ENCODE data around the gene REEP3.

Gene REEP3

GRCh38 chr10:63530409-63530808, 9.2 kb downstream of the REEP3 start:
- Histone ChIP-seq H3K4me3 (no peak overlapping the region), H3K4me1 (peaks cover 0 to 45% (median 2%) of the 10 kb centered on the region in 4 donors), H3K9me3 (no peaks in the 10 kb centered on the region), H3K27me3 (no peaks in the 10 kb centered on the region), H3K27ac (no peak overlapping the region), H3K36me3 (peaks cover 0 to 9% (median 0%) of the 10 kb centered on the region in 3 donors)
- no peak for TF ChIP-seq CTCF (IDR thresholded peaks at IDR 0.05)
- no peak for DNase-seq
- intact Hi-C loops (cut with DNase I; ENCODE audit: low total_unique reads) = no loop called here

- H3K27ac ChIP-seq = no peak overlapping the region
- H3K36me3 ChIP-seq = peaks cover 0 to 2% (median 0%) of the 10 kb centered on the region in 3 donors
- intact Hi-C loops (cut with DNase I; ENCODE audit: low total_unique reads) = no loop called here
- H3K27me3 ChIP-seq = no peaks in the 10 kb centered on the region
- H3K9me3 ChIP-seq = no peaks in the 10 kb centered on the region
- H3K4me3 ChIP-seq = no peak overlapping the region
- peaks cover 0 to 16% (median 0%) of the 10 kb centered on the region in 4 donors for H3K4me1 ChIP-seq
- TF ChIP-seq CTCF (IDR thresholded peaks at IDR 0.05) = no peak
- DNase-seq = no peak
Observed at GRCh38 chr10:63534723-63535122, 13.5 kb downstream of the REEP3 start.

GRCh38 chr10:63536698-63537097, 15.5 kb downstream of the REEP3 start:
- intact Hi-C loops (cut with DNase I; ENCODE audit: low total_unique reads) = no loop called here
- TF ChIP-seq CTCF (IDR thresholded peaks at IDR 0.05) = no peak
- peaks cover 0 to 29% (median 2%) of the 10 kb centered on the region in 4 donors for H3K4me1 ChIP-seq

GRCh38 chr10:63537536-63537935, 16.3 kb downstream of the REEP3 start:
- H3K36me3 ChIP-seq = no peaks in the 10 kb centered on the region
- H3K9me3 ChIP-seq = no peaks in the 10 kb centered on the region
- intact Hi-C loops (cut with DNase I; ENCODE audit: low total_unique reads) = no loop called here
- no peak overlapping the region for H3K4me3 ChIP-seq
- H3K27ac ChIP-seq = no peak overlapping the region
- TF ChIP-seq CTCF (IDR thresholded peaks at IDR 0.05) = no peak
- no peaks in the 10 kb centered on the region for H3K27me3 ChIP-seq
- no peak for DNase-seq
- peaks cover 0 to 38% (median 2%) of the 10 kb centered on the region in 4 donors for H3K4me1 ChIP-seq

More at GRCh38 chr10:63536698-63537097, 15.5 kb downstream of the REEP3 start:
- Histone ChIP-seq H3K27me3 (no peaks in the 10 kb centered on the region), H3K36me3 (no peaks in the 10 kb centered on the region), H3K4me3 (no peak overlapping the region), H3K9me3 (no peaks in the 10 kb centered on the region), H3K27ac (no peak overlapping the region)
- no peak for DNase-seq

- no peaks in the 10 kb centered on the region for H3K9me3 ChIP-seq
- no peak for TF ChIP-seq CTCF (IDR thresholded peaks at IDR 0.05)
- H3K27ac ChIP-seq = no peak overlapping the region
- no peaks in the 10 kb centered on the region for H3K27me3 ChIP-seq
- no peak overlapping the region for H3K4me3 ChIP-seq
- H3K4me1 ChIP-seq = peaks cover 0 to 48% (median 5%) of the 10 kb centered on the region in 4 donors
- no peak for DNase-seq
- intact Hi-C loops (cut with DNase I; ENCODE audit: low total_unique reads) = no loop called here
- no peaks in the 10 kb centered on the region for H3K36me3 ChIP-seq
Observed at GRCh38 chr10:63539377-63539776, 18.2 kb downstream of the REEP3 start.

- no peak for DNase-seq
- no peak overlapping the region for H3K4me3 ChIP-seq
- H3K27ac ChIP-seq = peak overlapping the region in 1 of 2 donors; percentile 16
- intact Hi-C loops (cut with DNase I; ENCODE audit: low total_unique reads) = no loop called here
- no peaks in the 10 kb centered on the region for H3K27me3 ChIP-seq
- H3K4me1 ChIP-seq = peaks cover 0 to 52% (median 9%) of the 10 kb centered on the region in 4 donors
- H3K9me3 ChIP-seq = no peaks in the 10 kb centered on the region
- no peak for TF ChIP-seq CTCF (IDR thresholded peaks at IDR 0.05)
- H3K36me3 ChIP-seq = no peaks in the 10 kb centered on the region
Observed at GRCh38 chr10:63539994-63540393, 18.8 kb downstream of the REEP3 start.
